Vagina (tissue), 2 donors: ENCODE measurements around the gene KLHL10. TPM values are rescaled to one million over a fixed set of nuclear protein-coding genes. Genes with fewer than 3 reads are reported as not detected.

ENCODE experiments used
- DNase-seq, 2 donors: peaks; one replicate each; pipeline ENCODE4 v3.0.0-alpha.2; 2017; ENCODE audit errors: extremely low spot score in 2 of 2
- H3K27ac ChIP-seq: fragments of 200-600 bp; sonication (generic); one replicate; pipeline ENCODE4 v1.5.1; 2019
- H3K27me3 ChIP-seq: fragments of 200-600 bp; sonication (generic); one replicate; pipeline ENCODE4 v1.5.1; 2019
- H3K36me3 ChIP-seq, 2 donors: fragments of 200-600 bp; sonication (generic); one replicate each; pipeline ENCODE4 v1.5.1; 2017 to 2019
- H3K4me1 ChIP-seq: fragments of 200-600 bp; sonication (generic); one replicate; pipeline ENCODE4 v1.5.1; 2019
- H3K4me3 ChIP-seq, 2 donors: fragments of 200-600 bp; sonication (generic); 1 replicate in 1 of 2; 2 replicates in 1 of 2; pipeline ENCODE4 v1.5.1; 2016 to 2019
- H3K9me3 ChIP-seq: fragments of 200-600 bp; sonication (generic); one replicate; pipeline ENCODE4 v1.5.1; 2019
- POLR2A ChIP-seq, 2 donors: fragments of 450-650 bp; IDR thresholded peaks; one replicate each; pipeline ENCODE4 v1.6.1; 2017; ENCODE audit warnings: antibody characterized with exemption in 2 of 2, mild to moderate bottlenecking in 2 of 2, moderate library complexity in 2 of 2
- POLR2AphosphoS5 ChIP-seq, 2 donors: sonication (generic); formaldehyde crosslinking; IDR thresholded peaks; one replicate each; pipeline ENCODE4 v1.9.0; 2017; ENCODE audit warnings: antibody characterized with exemption in 2 of 2, mild to moderate bottlenecking in 2 of 2, low read depth in 1 of 2; ENCODE audit not compliant: insufficient read depth in 1 of 2
- intact Hi-C: fragments of 100-400 bp; cut with DNase I; formaldehyde crosslinking; loops from one replicate; pipeline ENCODE4 v1.15.1; 2023
- total RNA-seq: library from RNA; depleted of rRNA; stranded (reverse); fragments of >200 nt; gene quantifications from one replicate; pipeline ENCODE4 v1.2.3, GENCODE V29; 2016
- TF ChIP-seq, protein P1 (sequence below), 3 experiments: fragments of 450-650 bp in 2 of 3; fragments of 200-600 bp in 1 of 3; sonication (generic) in 1 of 3; IDR thresholded peaks; one replicate each; pipeline ENCODE4 v1.5.1; 2017 to 2019; ENCODE audit warnings: antibody characterized with exemption in 3 of 3, mild to moderate bottlenecking in 2 of 3, moderate library complexity in 2 of 3

KLHL10 gene
- total RNA-seq, 1 donor from 2014 or later, result not detected

DNA sequence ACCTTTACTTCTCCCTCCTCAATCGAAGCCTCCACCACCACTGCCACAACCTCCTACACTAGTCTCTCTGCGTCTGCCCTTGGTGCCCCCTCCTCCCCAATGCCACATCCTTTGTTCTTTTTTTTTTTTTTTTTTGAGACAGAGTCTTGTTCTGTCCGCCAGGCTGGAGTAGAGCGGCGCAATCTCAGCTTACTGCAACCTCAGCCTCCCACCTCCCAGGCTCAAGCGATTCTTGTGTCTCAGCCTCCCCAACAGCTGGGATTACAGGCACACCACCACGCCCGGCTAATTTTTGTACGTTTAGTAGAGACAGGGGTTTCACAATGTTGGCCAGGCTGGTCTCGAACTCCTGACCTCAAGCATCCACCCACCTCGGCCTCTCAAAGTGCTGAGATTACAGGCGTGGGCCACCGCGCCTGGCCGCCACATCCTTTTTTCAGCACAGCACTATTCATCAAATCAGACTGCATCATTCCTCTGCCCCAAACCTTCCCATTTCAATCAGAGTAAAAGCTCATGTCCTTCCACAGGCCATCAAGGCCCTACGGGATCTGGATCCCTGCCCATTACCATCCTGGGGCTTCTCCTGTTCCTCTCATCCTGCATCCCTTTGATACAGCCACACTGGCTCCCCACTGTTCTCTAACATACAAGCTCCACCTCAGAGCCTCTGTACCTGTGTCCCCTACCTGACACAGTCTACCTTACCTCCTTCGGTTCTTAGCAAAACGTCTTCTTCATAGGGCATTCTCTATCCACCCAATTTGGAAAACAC is 25.6 kb downstream of the KLHL10 start:
- peaks cover 39% of the 10 kb centered on the region for H3K4me1 ChIP-seq
- no peaks in the 10 kb centered on the region for H3K27me3 ChIP-seq
- H3K27ac ChIP-seq, result no peak overlapping the region
- DNase-seq, result no peak
- peak overlapping the region; percentile 77 to 95 for H3K4me3 ChIP-seq
- intact Hi-C loops, result no loop called here
- peaks cover 0 to 15% of the 10 kb centered on the region in 2 donors for H3K36me3 ChIP-seq
- TF ChIP-seq POLR2AphosphoS5 (IDR thresholded peaks at IDR 0.05; ENCODE audit: insufficient read depth in 1 of 2, low read depth in 1 of 2) (no peak), POLR2A (IDR thresholded peaks at IDR 0.05) (no peak)
- TF ChIP-seq, protein P1, sequence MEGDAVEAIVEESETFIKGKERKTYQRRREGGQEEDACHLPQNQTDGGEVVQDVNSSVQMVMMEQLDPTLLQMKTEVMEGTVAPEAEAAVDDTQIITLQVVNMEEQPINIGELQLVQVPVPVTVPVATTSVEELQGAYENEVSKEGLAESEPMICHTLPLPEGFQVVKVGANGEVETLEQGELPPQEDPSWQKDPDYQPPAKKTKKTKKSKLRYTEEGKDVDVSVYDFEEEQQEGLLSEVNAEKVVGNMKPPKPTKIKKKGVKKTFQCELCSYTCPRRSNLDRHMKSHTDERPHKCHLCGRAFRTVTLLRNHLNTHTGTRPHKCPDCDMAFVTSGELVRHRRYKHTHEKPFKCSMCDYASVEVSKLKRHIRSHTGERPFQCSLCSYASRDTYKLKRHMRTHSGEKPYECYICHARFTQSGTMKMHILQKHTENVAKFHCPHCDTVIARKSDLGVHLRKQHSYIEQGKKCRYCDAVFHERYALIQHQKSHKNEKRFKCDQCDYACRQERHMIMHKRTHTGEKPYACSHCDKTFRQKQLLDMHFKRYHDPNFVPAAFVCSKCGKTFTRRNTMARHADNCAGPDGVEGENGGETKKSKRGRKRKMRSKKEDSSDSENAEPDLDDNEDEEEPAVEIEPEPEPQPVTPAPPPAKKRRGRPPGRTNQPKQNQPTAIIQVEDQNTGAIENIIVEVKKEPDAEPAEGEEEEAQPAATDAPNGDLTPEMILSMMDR (IDR thresholded peaks at IDR 0.05), result no peak
- H3K9me3 ChIP-seq, result no peaks in the 10 kb centered on the region

DNA sequence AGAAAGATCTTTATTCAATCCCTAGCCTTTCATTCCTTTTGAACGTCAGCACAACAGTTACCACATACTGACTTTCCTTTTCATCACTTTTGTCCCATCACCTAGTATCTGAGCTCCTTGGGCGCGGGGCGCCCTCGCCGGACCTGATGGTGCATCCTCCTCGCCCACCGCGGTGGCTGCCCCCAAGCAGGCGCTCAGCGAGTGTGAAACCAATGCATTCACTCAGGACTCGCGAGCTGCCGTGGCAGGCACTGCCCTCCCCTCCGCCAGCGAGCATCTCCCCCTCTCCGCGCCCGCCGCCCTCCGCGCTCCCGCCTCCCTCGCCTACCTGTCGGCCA is 26.8 kb downstream of the KLHL10 start:
- H3K4me1 ChIP-seq, result peaks cover 39% of the 10 kb centered on the region
- DNase-seq, result no peak
- no peaks in the 10 kb centered on the region for H3K27me3 ChIP-seq
- peak overlapping the region; percentile 77 to 95 for H3K4me3 ChIP-seq
- intact Hi-C loops, result no loop called here
- H3K27ac ChIP-seq, result peak overlapping the region; percentile 85
- H3K9me3 ChIP-seq, result no peaks in the 10 kb centered on the region
- peaks cover 0 to 25% of the 10 kb centered on the region in 2 donors for H3K36me3 ChIP-seq
- TF ChIP-seq, protein P1 (IDR thresholded peaks at IDR 0.05), result no peak
- TF ChIP-seq POLR2AphosphoS5 (IDR thresholded peaks at IDR 0.05; ENCODE audit: insufficient read depth in 1 of 2, low read depth in 1 of 2), result no peak
- TF ChIP-seq POLR2A (IDR thresholded peaks at IDR 0.05), result no peak

DNA sequence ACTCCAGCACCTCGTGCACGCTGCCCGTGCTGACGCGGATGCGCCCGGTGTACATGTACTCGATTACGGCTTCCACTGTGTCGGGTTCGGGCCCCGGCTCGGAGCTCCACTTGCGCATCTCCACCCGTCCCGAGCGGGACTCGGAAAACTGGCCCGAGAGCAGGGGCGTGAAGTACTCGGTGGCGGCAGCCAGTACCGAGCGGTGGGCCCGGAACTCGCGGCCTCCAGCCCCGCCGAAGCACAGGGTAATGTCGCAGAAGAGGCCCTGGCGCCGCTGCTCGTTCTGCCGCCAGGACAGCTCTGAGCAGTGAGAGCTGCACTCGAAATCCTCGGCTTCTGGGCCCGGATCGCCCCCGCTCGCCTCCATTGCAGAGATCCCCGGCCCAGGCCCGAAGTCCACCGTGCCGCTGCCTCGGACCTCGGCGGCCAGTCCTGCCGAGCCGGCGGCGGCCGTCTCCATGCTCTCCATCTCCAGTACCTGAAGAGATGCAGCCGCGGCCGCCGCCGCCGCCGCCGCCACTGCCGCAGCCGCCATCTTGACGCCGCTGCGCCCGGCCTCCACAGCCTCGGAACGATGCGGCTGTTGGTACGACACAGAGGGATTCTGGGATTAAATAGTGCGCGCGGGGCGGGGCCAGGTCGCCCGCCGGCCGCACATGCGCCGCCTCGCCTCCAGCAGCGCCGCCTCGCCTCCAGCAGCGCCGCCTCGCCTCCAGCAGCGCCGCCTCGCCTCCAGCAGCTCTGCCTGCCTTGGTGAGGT is 27.4 kb downstream of the KLHL10 start, which contains the start of gene KLHL11:
KLHL11 (minus strand) TSS at position 588 of the 760 bp plus-strand sequence; CDS start at position 535, 53 bp downstream.
- Histone ChIP-seq H3K27ac (peak within 1 kb of the TSS; percentile 85), H3K9me3 (no peaks in the 10 kb centered on the region), H3K36me3 (peaks cover 0 to 27% of the 10 kb centered on the region in 2 donors), H3K4me1 (peaks cover 34% of the 10 kb centered on the region), H3K27me3 (no peaks in the 10 kb centered on the region), H3K4me3 (peak within 1 kb of the TSS; percentile 77 to 95)
- no peak for DNase-seq
- intact Hi-C loops, result no loop called here
- TF ChIP-seq, protein P1 (IDR thresholded peaks at IDR 0.05), result peak in 1 of 3 experiments; percentile 46
- TF ChIP-seq POLR2A (IDR thresholded peaks at IDR 0.05) (peak in 1 of 2 donors; percentile 78), POLR2AphosphoS5 (IDR thresholded peaks at IDR 0.05; ENCODE audit: insufficient read depth in 1 of 2, low read depth in 1 of 2) (peak in 1 of 2 donors; percentile 65)

DNA sequence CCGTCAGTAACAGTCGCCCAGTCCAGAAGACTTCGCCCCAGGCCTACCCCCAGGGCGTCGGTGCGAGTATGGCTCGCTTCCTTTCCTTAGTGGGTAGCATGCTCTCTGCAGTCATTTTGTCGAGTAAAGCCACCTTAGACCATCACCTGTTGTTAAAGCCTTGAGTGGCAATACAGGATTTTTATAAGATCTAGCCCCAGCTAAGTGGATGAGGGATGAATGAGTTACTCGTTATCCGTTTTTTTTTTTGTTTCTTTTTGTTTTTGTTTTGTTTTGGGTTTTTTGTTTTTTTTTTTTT is 27.9 kb downstream of the KLHL10 start:
- Histone ChIP-seq H3K36me3 (peaks cover 0 to 27% of the 10 kb centered on the region in 2 donors), H3K27me3 (no peaks in the 10 kb centered on the region), H3K27ac (peak overlapping the region; percentile 85), H3K4me1 (peaks cover 29% of the 10 kb centered on the region), H3K9me3 (no peaks in the 10 kb centered on the region), H3K4me3 (peak overlapping the region; percentile 77 to 95)
- DNase-seq, result no peak
- TF ChIP-seq, protein P1 (IDR thresholded peaks at IDR 0.05), result peak in 1 of 3 experiments; percentile 25
- TF ChIP-seq POLR2AphosphoS5 (IDR thresholded peaks at IDR 0.05; ENCODE audit: insufficient read depth in 1 of 2, low read depth in 1 of 2) (no peak), POLR2A (IDR thresholded peaks at IDR 0.05) (no peak)
- intact Hi-C loops, result no loop called here
